Hepatocyte (in vitro differentiated cells): ENCODE data around the gene ORC3.

ENCODE experiments used
- CTCF ChIP-seq: fragments of 200-600 bp; sonication (generic); IDR thresholded peaks from 2 replicates; pipeline ENCODE4 v1.5.1; 2016; ENCODE audit warnings: antibody characterized with exemption, mild to moderate bottlenecking; ENCODE audit not compliant: poor library complexity
- EZH2 ChIP-seq: fragments of 200-600 bp; sonication (generic); IDR thresholded peaks from 2 replicates; pipeline ENCODE4 v1.6.1; 2016; ENCODE audit warnings: antibody characterized with exemption, mild to moderate bottlenecking, borderline replicate concordance
- EZH2phosphoT487 ChIP-seq: fragments of 200-600 bp; sonication (generic); IDR thresholded peaks from one replicate; pipeline ENCODE4 v1.6.1; 2018; ENCODE audit warnings: antibody characterized with exemption, mild to moderate bottlenecking, low read depth, moderate library complexity; ENCODE audit not compliant: unreplicated experiment, severe bottlenecking

- TF ChIP-seq CTCF, result no peak
- no peak for TF ChIP-seq EZH2phosphoT487
- TF ChIP-seq EZH2, result no peak
Observed at GRCh38 chr6:87710090-87710489, 120.2 kb downstream of the ORC3 start.
